H9 (cell line): ENCODE results near the gene ABHD11. TPM values are rescaled to one million over a fixed set of nuclear protein-coding genes. Genes with fewer than 3 reads are reported as not detected.

Experiments used
- DNase-seq: peaks from one replicate; pipeline ENCODE4 v3.0.0-alpha.2; 2017
- H2AFZ ChIP-seq: one replicate; pipeline ENCODE4 v1.6.1; 2013; ENCODE audit warnings: mild to moderate bottlenecking, low read length, control low read depth, moderate library complexity
- H2AK5ac ChIP-seq: 2 replicates; pipeline ENCODE4 v1.6.1; 2013; ENCODE audit warnings: low read length, control low read depth, mixed read lengths; ENCODE audit not compliant: insufficient read length
- H2BK120ac ChIP-seq: one replicate; pipeline ENCODE4 v1.6.1; 2013; ENCODE audit warnings: low read depth, mild to moderate bottlenecking, low read length, control low read depth, inconsistent platforms; ENCODE audit not compliant: poor library complexity, severe bottlenecking
- H2BK12ac ChIP-seq: 2 replicates; pipeline ENCODE4 v1.6.1; 2013; ENCODE audit warnings: low read length, control low read depth, mixed read lengths, low read depth; ENCODE audit not compliant: insufficient read length
- H2BK15ac ChIP-seq: 2 replicates; pipeline ENCODE4 v1.6.1; 2013; ENCODE audit warnings: low read depth, low read length, control low read depth
- H2BK20ac ChIP-seq: one replicate; pipeline ENCODE4 v1.6.1; 2013; ENCODE audit warnings: low read depth, mild to moderate bottlenecking, low read length, control low read depth, inconsistent platforms; ENCODE audit not compliant: poor library complexity, severe bottlenecking
- H2BK5ac ChIP-seq: 2 replicates; pipeline ENCODE4 v1.6.1; 2013; ENCODE audit warnings: low read length, control low read depth, mixed read lengths; ENCODE audit not compliant: insufficient read length
- H3K14ac ChIP-seq: 2 replicates; pipeline ENCODE4 v1.6.1; 2013; ENCODE audit warnings: low read length, control low read depth; ENCODE audit not compliant: insufficient read depth
- H3K18ac ChIP-seq: 2 replicates; pipeline ENCODE4 v1.6.1; 2013; ENCODE audit warnings: low read depth, mild to moderate bottlenecking, mixed read lengths, low read length, control low read depth; ENCODE audit not compliant: insufficient read length
- H3K23ac ChIP-seq: 2 replicates; pipeline ENCODE4 v1.6.1; 2013; ENCODE audit warnings: low read length, control low read depth, mixed read lengths, low read depth; ENCODE audit not compliant: insufficient read length
- H3K23me2 ChIP-seq: 2 replicates; pipeline ENCODE4 v1.6.1; 2013; ENCODE audit warnings: low read depth, mild to moderate bottlenecking, mixed read lengths, low read length, control low read depth; ENCODE audit not compliant: insufficient read length, poor library complexity, severe bottlenecking
- H3K27ac ChIP-seq: 2 replicates; pipeline ENCODE4 v1.5.1; 2013; ENCODE audit warnings: low read length, control low read depth, mixed read lengths, low read depth; ENCODE audit not compliant: insufficient read length
- H3K27me3 ChIP-seq: 2 replicates; pipeline ENCODE4 v1.6.1; 2013; ENCODE audit warnings: low read length, control low read depth, inconsistent platforms; ENCODE audit not compliant: insufficient read depth
- H3K4ac ChIP-seq: 2 replicates; pipeline ENCODE4 v1.6.1; 2013; ENCODE audit warnings: low read depth, mild to moderate bottlenecking, control low read depth, inconsistent platforms, low read length, moderate library complexity
- H3K4me1 ChIP-seq: 2 replicates; pipeline ENCODE4 v1.6.1; 2013; ENCODE audit warnings: low read length, control low read depth, inconsistent platforms; ENCODE audit not compliant: insufficient read depth
- H3K4me2 ChIP-seq: 2 replicates; pipeline ENCODE4 v1.6.1; 2013; ENCODE audit warnings: low read length, control low read depth, mixed read lengths; ENCODE audit not compliant: insufficient read length, insufficient read depth
- H3K56ac ChIP-seq: 2 replicates; pipeline ENCODE4 v1.6.1; 2013; ENCODE audit warnings: low read depth, mild to moderate bottlenecking, mixed read lengths, low read length, control low read depth; ENCODE audit not compliant: insufficient read length
- H3K79me1 ChIP-seq: 2 replicates; pipeline ENCODE4 v1.6.1; 2013; ENCODE audit warnings: low read depth, mild to moderate bottlenecking, moderate library complexity, low read length, control low read depth, inconsistent platforms; ENCODE audit not compliant: insufficient read depth, poor library complexity, severe bottlenecking
- H3K79me2 ChIP-seq: 2 replicates; pipeline ENCODE4 v1.6.1; 2013; ENCODE audit warnings: low read length, control low read depth, inconsistent platforms; ENCODE audit not compliant: insufficient read depth
- H3K9ac ChIP-seq: 2 replicates; pipeline ENCODE4 v1.6.1; 2013; ENCODE audit warnings: low read length, control low read depth, mixed read lengths; ENCODE audit not compliant: insufficient read length; ENCODE audit errors: extremely low read depth
- H3K9me3 ChIP-seq: one replicate; pipeline ENCODE4 v1.6.1; 2013; ENCODE audit warnings: low read depth, low read length, inconsistent platforms; ENCODE audit not compliant: control insufficient read depth
- H3T11ph ChIP-seq: one replicate; pipeline ENCODE4 v1.6.1; 2013; ENCODE audit warnings: mild to moderate bottlenecking, low read length, control low read depth, inconsistent platforms
- H4K20me1 ChIP-seq: one replicate; pipeline ENCODE4 v1.6.1; 2013; ENCODE audit not compliant: control insufficient read depth, insufficient read length, insufficient read depth
- H4K5ac ChIP-seq: 2 replicates; pipeline ENCODE4 v1.6.1; 2013; ENCODE audit warnings: low read depth, mild to moderate bottlenecking, mixed read lengths, low read length, control low read depth; ENCODE audit not compliant: insufficient read length
- H4K8ac ChIP-seq: replicated peaks from 2 replicates; pipeline ENCODE4 v1.6.1; 2013; ENCODE audit warnings: low read length, control low read depth, mixed read lengths, low read depth; ENCODE audit not compliant: insufficient read length
- H4K91ac ChIP-seq: 2 replicates; pipeline ENCODE4 v1.6.1; 2013; ENCODE audit warnings: low read depth, mild to moderate bottlenecking, moderate library complexity, mixed read lengths, low read length, control low read depth; ENCODE audit not compliant: insufficient read length
- H3K27ac Mint-ChIP-seq, 3 experiments: 2 replicates in 2 of 3; 3 replicates in 1 of 3; pipeline ENCODE4 v1.8.0; 2020 to 2021; ENCODE audit warnings: mixed read lengths in 3 of 3, mild to moderate bottlenecking in 1 of 3, moderate library complexity in 1 of 3
- H3K27me3 Mint-ChIP-seq: 2 replicates; pipeline ENCODE4 v1.8.0; 2021; ENCODE audit warnings: low read depth, mild to moderate bottlenecking, moderate library complexity, mixed read lengths
- H3K36me3 Mint-ChIP-seq, 3 experiments: 2 replicates in 2 of 3; 3 replicates in 1 of 3; pipeline ENCODE4 v1.8.0; 2020 to 2021; ENCODE audit warnings: low read depth in 3 of 3, mixed read lengths in 3 of 3; ENCODE audit not compliant: insufficient read depth in 1 of 3
- H3K4me1 Mint-ChIP-seq, 2 experiments: 2 replicates each; pipeline ENCODE4 v1.8.0; 2020; ENCODE audit warnings: mixed read lengths in 2 of 2
- H3K4me3 Mint-ChIP-seq, 2 experiments: 2 replicates in 1 of 2; 3 replicates in 1 of 2; pipeline ENCODE4 v1.8.0; 2020 to 2021; ENCODE audit warnings: mild to moderate bottlenecking in 2 of 2, mixed read lengths in 2 of 2, moderate library complexity in 1 of 2
- H3K9me3 Mint-ChIP-seq, 2 experiments: 2 replicates in 1 of 2; 3 replicates in 1 of 2; pipeline ENCODE4 v1.8.0; 2020; ENCODE audit warnings: mild to moderate bottlenecking in 2 of 2, mixed read lengths in 2 of 2, moderate library complexity in 1 of 2
- WGBS: extraction: QIAGEN DNeasy Blood & Tissue Kit; methylation state at CpG from one replicate; pipeline ENCODE4 v1.1.7; 2013; ENCODE audit warnings: missing lambda C conversion rate, low lambda C conversion rate, mixed read lengths; ENCODE audit not compliant: insufficient read length; ENCODE audit errors: extremely low coverage; 5-methylcytosine and 5-hydroxymethylcytosine counted together
- total RNA-seq: library from RNA; stranded (reverse); gene quantifications from 2 replicates; pipeline ENCODE4 v1.2.1, GENCODE V29; 2021
- TF ChIP-seq, protein P1 (sequence below): fragments of 200-600 bp; sonication (generic); conservative IDR thresholded peaks from 3 replicates; pipeline ENCODE4 v1.8.0; 2021; ENCODE audit warnings: antibody characterized with exemption, mild to moderate bottlenecking

ABHD11 gene
- total RNA-seq, 1 experiment from 2014 or later, result 34.4 TPM

- H3K36me3 Mint-ChIP-seq, result peaks cover 39 to 75% (median 62%) of the 10 kb centered on the region in 3 experiments
- TF ChIP-seq, protein P1, sequence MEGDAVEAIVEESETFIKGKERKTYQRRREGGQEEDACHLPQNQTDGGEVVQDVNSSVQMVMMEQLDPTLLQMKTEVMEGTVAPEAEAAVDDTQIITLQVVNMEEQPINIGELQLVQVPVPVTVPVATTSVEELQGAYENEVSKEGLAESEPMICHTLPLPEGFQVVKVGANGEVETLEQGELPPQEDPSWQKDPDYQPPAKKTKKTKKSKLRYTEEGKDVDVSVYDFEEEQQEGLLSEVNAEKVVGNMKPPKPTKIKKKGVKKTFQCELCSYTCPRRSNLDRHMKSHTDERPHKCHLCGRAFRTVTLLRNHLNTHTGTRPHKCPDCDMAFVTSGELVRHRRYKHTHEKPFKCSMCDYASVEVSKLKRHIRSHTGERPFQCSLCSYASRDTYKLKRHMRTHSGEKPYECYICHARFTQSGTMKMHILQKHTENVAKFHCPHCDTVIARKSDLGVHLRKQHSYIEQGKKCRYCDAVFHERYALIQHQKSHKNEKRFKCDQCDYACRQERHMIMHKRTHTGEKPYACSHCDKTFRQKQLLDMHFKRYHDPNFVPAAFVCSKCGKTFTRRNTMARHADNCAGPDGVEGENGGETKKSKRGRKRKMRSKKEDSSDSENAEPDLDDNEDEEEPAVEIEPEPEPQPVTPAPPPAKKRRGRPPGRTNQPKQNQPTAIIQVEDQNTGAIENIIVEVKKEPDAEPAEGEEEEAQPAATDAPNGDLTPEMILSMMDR, result no peak
- no peak overlapping the region for H3K9ac ChIP-seq
Measured at GRCh38 chr7:73698410-73698809, 40.2 kb downstream of the ABHD11 start.

More at GRCh38 chr7:73698410-73698809, 40.2 kb downstream of the ABHD11 start:
- no peak overlapping the region for H2BK15ac ChIP-seq
- Mint-ChIP-seq H3K27ac (peak overlapping the region in 1 of 3 experiments; percentile 48; a peak in 3 of 7 replicates), H3K9me3 (no peaks in the 10 kb centered on the region), H3K4me1 (peaks cover 4 to 16% of the 10 kb centered on the region in 2 experiments), H3K27me3 (no peaks in the 10 kb centered on the region; the same call in 1 of the 2 replicates), H3K4me3 (no peak overlapping the region; a peak in 1 of 5 replicates)
- WGBS, result no CpG with 5 or more reads among the region's 7 CpGs
- no peak overlapping the region for H3K27ac ChIP-seq
- H3K23me2 ChIP-seq, result no peaks in the 10 kb centered on the region
- no peak overlapping the region for H3K4ac ChIP-seq
- H3K79me2 ChIP-seq, result no peaks in the 10 kb centered on the region
- no peak overlapping the region for H2AFZ ChIP-seq
- H3K4me2 ChIP-seq, result no peak overlapping the region
- no peak overlapping the region for H2BK5ac ChIP-seq
- H2BK12ac ChIP-seq, result no peak overlapping the region
- H3K14ac ChIP-seq, result no peak overlapping the region
- H3K23ac ChIP-seq, result no peak overlapping the region
- H2BK120ac ChIP-seq, result no peak overlapping the region
- H3K56ac ChIP-seq, result no peak overlapping the region
- no peak overlapping the region for H2BK20ac ChIP-seq
- no peak overlapping the region for H2AK5ac ChIP-seq
- H3K4me1 ChIP-seq, result no peaks in the 10 kb centered on the region; the same call in 1 of the 2 replicates
- no peaks in the 10 kb centered on the region for H3K27me3 ChIP-seq
- no peak overlapping the region for H4K5ac ChIP-seq
- H3T11ph ChIP-seq, result no peak overlapping the region
- DNase-seq, result no peak
- H3K79me1 ChIP-seq, result no peaks in the 10 kb centered on the region
- H3K9me3 ChIP-seq, result no peaks in the 10 kb centered on the region
- H4K91ac ChIP-seq, result no peak overlapping the region
- H4K20me1 ChIP-seq, result no peaks in the 10 kb centered on the region
- H3K18ac ChIP-seq, result no peak overlapping the region
- H4K8ac ChIP-seq, result no peak overlapping the region
